HepG2 (cell line): ENCODE results near the gene SRSF1. TPM values are rescaled to one million over a fixed set of nuclear protein-coding genes. Genes with fewer than 3 reads are reported as not detected.

ENCODE experiments used
- ATAC-seq: fragments of 200-7000 bp; cut with Tn5 transposase; 3 replicates; pipeline ENCODE4 v1.9.1; 2020; ENCODE audit warnings: mild to moderate bottlenecking, moderate library complexity
- BruUV-seq: library from RNA; stranded (reverse); fragments of 400-500 nt; replicated peaks from 2 replicates; lab custom pipeline; 2021; lab: Mats Ljungman, UMichigan
- CTCF ChIA-PET: fragments of 300-600 bp; formaldehyde crosslinking; extraction: SDS; loops from one replicate; lab custom pipeline; 2021; ENCODE audit warnings: low total read pairs, inconsistent platforms, low intra/inter-chr PET ratio; lab: Yijun Ruan, JAX
- POLR2A ChIA-PET: fragments of 350-600 bp; sonication (Branson Sonifier 250); formaldehyde crosslinking; loops from one replicate; lab custom pipeline; 2020; ENCODE audit warnings: antibody characterized with exemption, inconsistent platforms; lab: Yijun Ruan, JAX
- DNase-seq: peaks from one replicate; pipeline ENCODE4 v3.0.0-alpha.2; 2015; ENCODE audit warnings: low spot score
- FAIRE-seq: peaks from 3 replicates; lab custom pipeline; 2011; peaks lifted over from hg19 to GRCh38; lab: Jason Lieb, UNC
- H2AFZ ChIP-seq: one replicate; pipeline ENCODE4 v1.6.1; 2011; ENCODE audit warnings: low read length, inconsistent platforms
- H3K27ac ChIP-seq: fragments of 300-600 bp; 3 replicates; pipeline ENCODE4 v1.8.0; 2011; ENCODE audit warnings: mixed run types, mild to moderate bottlenecking, mixed read lengths, low read length, inconsistent platforms; ENCODE audit not compliant: insufficient read depth; ENCODE audit errors: extremely low read length
- H3K27me3 ChIP-seq, 2 experiments: fragments of 200-600 bp in 1 of 2; 2 replicates in 1 of 2; 3 replicates in 1 of 2; pipeline versions ENCODE4 v1.6.0 to v1.8.0; 2011; ENCODE audit warnings: low read length in 2 of 2, mild to moderate bottlenecking in 2 of 2, moderate library complexity in 2 of 2, inconsistent platforms in 1 of 2; ENCODE audit not compliant: insufficient read depth in 2 of 2, control insufficient read depth in 1 of 2
- H3K36me3 ChIP-seq, 2 experiments: fragments of 200-600 bp in 1 of 2; replicated peaks in 1 of 2; 2 replicates in 1 of 2; 3 replicates in 1 of 2; pipeline versions ENCODE4 v1.5.1 to v1.8.0; 2011; ENCODE audit warnings: low read length in 2 of 2, inconsistent platforms in 1 of 2; ENCODE audit not compliant: insufficient read depth in 2 of 2, control insufficient read depth in 1 of 2
- H3K4me1 ChIP-seq: 2 replicates; pipeline ENCODE4 v1.5.1; 2012; ENCODE audit warnings: low read length, inconsistent platforms; ENCODE audit not compliant: insufficient read depth
- H3K4me2 ChIP-seq: 2 replicates; pipeline ENCODE4 v1.6.0; 2011; ENCODE audit warnings: low read depth, low read length, inconsistent platforms
- H3K4me3 ChIP-seq, 3 experiments: fragments of 200-600 bp in 1 of 3; sonication (generic), shearing (Covaris generic) in 1 of 3; replicated peaks in 1 of 3; 2 replicates each; pipeline ENCODE4 v1.5.1; 2011 to 2016; ENCODE audit warnings: low read length in 3 of 3, inconsistent platforms in 2 of 3, low read depth in 2 of 3, mild to moderate bottlenecking in 2 of 3, control low read depth in 1 of 3, mixed read lengths in 1 of 3; ENCODE audit not compliant: insufficient read depth in 1 of 3
- H3K79me2 ChIP-seq: one replicate; pipeline ENCODE4 v1.6.1; 2011; ENCODE audit warnings: low read length, inconsistent platforms; ENCODE audit not compliant: insufficient read depth
- H3K9ac ChIP-seq: 2 replicates; pipeline ENCODE4 v1.6.0; 2011; ENCODE audit warnings: mild to moderate bottlenecking, low read depth, low read length, inconsistent platforms; ENCODE audit not compliant: insufficient read depth
- H3K9me3 ChIP-seq: 2 replicates; pipeline ENCODE4 v1.5.1; 2012; ENCODE audit warnings: mild to moderate bottlenecking, low read length
- H4K20me1 ChIP-seq: 2 replicates; pipeline ENCODE4 v1.6.0; 2011; ENCODE audit warnings: inconsistent platforms, mild to moderate bottlenecking, low read length, moderate library complexity; ENCODE audit not compliant: insufficient read depth
- ELF3 ChIP-seq: IDR thresholded peaks from 2 replicates; pipeline ENCODE4 v1.6.1; 2016; ENCODE audit warnings: missing genetic modification reagents, missing compliant biosample characterization
- FOSL2 ChIP-seq: sonication (generic); formaldehyde crosslinking; IDR thresholded peaks from 2 replicates; pipeline ENCODE4 v1.4.0; 2020; ENCODE audit warnings: missing genetic modification reagents
- KDM4B ChIP-seq: sonication (generic); formaldehyde crosslinking; IDR thresholded peaks from 2 replicates; pipeline ENCODE4 v1.4.0; 2020; ENCODE audit warnings: missing genetic modification reagents
- PTBP1 ChIP-seq: fragments of 200-400 bp; formaldehyde crosslinking; IDR thresholded peaks from 2 replicates; pipeline ENCODE4 v1.6.1; 2018; ENCODE audit warnings: low read length, low read depth; ENCODE audit not compliant: poor library complexity, severe bottlenecking
- ZBTB20 ChIP-seq: sonication (generic); formaldehyde crosslinking; IDR thresholded peaks from 2 replicates; pipeline ENCODE4 v1.8.1; 2023; ENCODE audit warnings: missing genetic modification reagents, low read depth, mild to moderate bottlenecking, borderline replicate concordance
- ZFP36 ChIP-seq: fragments of 150-350 bp; IDR thresholded peaks from 2 replicates; pipeline ENCODE4 v1.6.1; 2018; ENCODE audit warnings: borderline replicate concordance, low read length, low read depth; ENCODE audit not compliant: partially characterized antibody
- ZFP37 ChIP-seq: sonication (generic); formaldehyde crosslinking; IDR thresholded peaks from 2 replicates; pipeline ENCODE4 v1.4.0; 2020; ENCODE audit warnings: missing genetic modification reagents, borderline replicate concordance
- ZHX2 ChIP-seq, 2 experiments: sonication (generic) in 1 of 2; formaldehyde crosslinking in 1 of 2; IDR thresholded peaks; 2 replicates each; pipeline versions ENCODE4 v1.6.1 to v1.9.0; 2014 to 2022; ENCODE audit warnings: antibody characterized with exemption in 1 of 2, borderline replicate concordance in 1 of 2, inconsistent platforms in 1 of 2, low read depth in 1 of 2, missing genetic modification reagents in 1 of 2
- ZNF354B ChIP-seq: sonication (generic); formaldehyde crosslinking; IDR thresholded peaks from 2 replicates; pipeline ENCODE4 v1.8.0; 2022; ENCODE audit warnings: mild to moderate bottlenecking, missing genetic modification reagents
- ZNF503 ChIP-seq: sonication (generic); formaldehyde crosslinking; IDR thresholded peaks from 2 replicates; pipeline ENCODE4 v1.4.0; 2020; ENCODE audit warnings: missing genetic modification reagents
- ZNF557 ChIP-seq: sonication (generic); formaldehyde crosslinking; IDR thresholded peaks from 2 replicates; pipeline ENCODE4 v1.4.0; 2020; ENCODE audit warnings: missing genetic modification reagents
- ZNF569 ChIP-seq: sonication (generic); formaldehyde crosslinking; IDR thresholded peaks from 2 replicates; pipeline ENCODE4 v1.5.0; 2020; ENCODE audit warnings: mild to moderate bottlenecking, missing genetic modification reagents, moderate library complexity, borderline replicate concordance
- ZNF740 ChIP-seq: sonication (generic); formaldehyde crosslinking; IDR thresholded peaks from 2 replicates; pipeline ENCODE4 v1.4.0; 2020; ENCODE audit warnings: missing genetic modification reagents
- ZNF777 ChIP-seq: sonication (generic); formaldehyde crosslinking; IDR thresholded peaks from 2 replicates; pipeline ENCODE4 v1.4.0; 2020; ENCODE audit warnings: missing genetic modification reagents
- WGBS: methylation state at CpG from one replicate; pipeline ENCODE4 v1.1.6; 2017; ENCODE audit warnings: low lambda C conversion rate; 5-methylcytosine and 5-hydroxymethylcytosine counted together
- in situ Hi-C: cut with HindIII; loops from 2 replicates; pipeline ENCODE4 v1.10.0; 2017; ENCODE audit warnings: low pct_unique_long_range_greater_than_20kb; ENCODE audit not compliant: extremely low pct_ligation_motif_present
- intact Hi-C: fragments of 100-400 bp; cut with micrococcal nuclease; formaldehyde crosslinking; loops from one replicate; pipeline ENCODE4 v1.10.0; 2022; ENCODE audit not compliant: unreplicated experiment
- polyA plus RNA-seq, 8 experiments: library from polyadenylated mRNA; depleted of rRNA in 3 of 8; stranded (reverse) in 7 of 8; unstranded in 1 of 8; fragments of >200 nt; fragmentation: Illumina TruSeq in 4 of 8; extraction: Trizol in 4 of 8; gene quantifications; 2 replicates each; pipeline versions ENCODE4 v1.2.1 to v1.2.3, GENCODE V29; 2011 to 2016; ENCODE audit warnings: low read depth in 4 of 8, missing spikeins in 1 of 8, mixed read lengths in 1 of 8; ENCODE audit not compliant: insufficient read depth in 1 of 8
- total RNA-seq, 5 experiments: library from RNA; depleted of rRNA; stranded (reverse); fragments of >200 nt; fragmentation: Illumina TruSeq; extraction: Trizol; gene quantifications; 2 replicates each; pipeline ENCODE4 v1.2.3, GENCODE V29; 2016; ENCODE audit warnings: low read depth in 1 of 5

The SRSF1 gene
- total and polyA plus RNA-seq, 2 of the 13 experiments (the other 11 are each of a cell fraction or from before 2014, with no cell fraction given): 142 to 445 TPM

GRCh38 chr17:57986841-57987580, 20.0 kb downstream of the SRSF1 start:
- intact Hi-C loops (loop anchor here (1.0 to 2.0 kb wide), 2 partner anchors 30 to 94 kb away; no protein-coding TSS in a partner anchor), in situ Hi-C loops (no loop called here)
- WGBS: under 1% methylated on average over 38 of the region's 38 CpGs
- H3K4me1 ChIP-seq: peaks cover 82% of the 10 kb centered on the region
- DNase-seq: peak; percentile 89
- peaks cover 32% of the 10 kb centered on the region for H4K20me1 ChIP-seq
- BruUV-seq: TSS peak; percentile 71
- peak; percentile 36 for FAIRE-seq
- CTCF ChIA-PET: interaction anchor here (1.6 kb wide), 1 partner anchor 94 kb away, joined by 4 read pairs; no protein-coding TSS in a partner anchor
- H3K27ac ChIP-seq: peak overlapping the region; percentile 80
- no peak overlapping the region for H2AFZ ChIP-seq
- POLR2A ChIA-PET: interaction anchor here (0.6 to 3.6 kb wide), 22 partner anchors 10 to 137 kb away, joined by 3 to 32 read pairs (median 10); partner anchors contain the start of genes CUEDC1, DYNLL2, MRPS23 and SRSF1
- peak overlapping the region; percentile 94 for H3K9ac ChIP-seq
- no peaks in the 10 kb centered on the region for H3K9me3 ChIP-seq
- H3K79me2 ChIP-seq: peaks cover 54% of the 10 kb centered on the region
- peak overlapping the region; percentile 71 to 95 (median 83) for H3K4me3 ChIP-seq
- H3K4me2 ChIP-seq: peak overlapping the region; percentile 89
- peaks cover 9 to 14% of the 10 kb centered on the region in 2 experiments for H3K36me3 ChIP-seq
- ATAC-seq: peak; percentile 27
- H3K27me3 ChIP-seq: no peaks in the 10 kb centered on the region; a peak in 1 of 5 replicates
- TF ChIP-seq ELF3 (CRISPR knock-in tag): 0 out of 2 replicates have a peak, but pooled peaks have one; percentile 23
- TF ChIP-seq FOSL2: peak; percentile 96
- peak; percentile 52 for TF ChIP-seq PTBP1
- peak; percentile 4; the same call in 1 of the 2 replicates for TF ChIP-seq ZBTB20 (CRISPR knock-in tag)
- no peak for TF ChIP-seq ZNF569
- no peak for TF ChIP-seq ZNF354B (CRISPR knock-in tag)
- TF ChIP-seq ZFP36: no peak
- peak; percentile 58; the same call in 1 of the 2 replicates for TF ChIP-seq ZNF777 (CRISPR knock-in tag)
- TF ChIP-seq ZNF503 (CRISPR knock-in tag): no peak; the same call in 1 of the 2 replicates
- peak; percentile 95 for TF ChIP-seq ZNF740 (CRISPR knock-in tag)
- no peak; the same call in 1 of the 2 replicates for TF ChIP-seq ZNF557 (CRISPR knock-in tag)
- peak; percentile 40; the same call in 1 of the 2 replicates for TF ChIP-seq ZFP37
- TF ChIP-seq KDM4B (CRISPR knock-in tag): 0 out of 2 replicates have a peak, but pooled peaks have one; percentile 3
- TF ChIP-seq ZHX2 (IDR thresholded peaks at IDR 0.05; ENCODE audit: low read depth): no peak
- TF ChIP-seq ZHX2 (CRISPR knock-in tag; IDR thresholded peaks at IDR 0.05; ENCODE audit: borderline replicate concordance): peak; percentile 77; the same call in 1 of the 2 replicates
